IPS-18c (cell line): Measurements from ENCODE around the gene SMIM35.

Experiments
- H3K4me3 ChIP-seq: 2 replicates; pipeline ENCODE4 v1.7.0; 2013; ENCODE audit warnings: low read depth, mild to moderate bottlenecking, low read length, moderate library complexity; ENCODE audit not compliant: insufficient read depth
- H3K9me3 ChIP-seq: one replicate; pipeline ENCODE4 v1.6.1; 2013; ENCODE audit warnings: mild to moderate bottlenecking, low read length, moderate library complexity; ENCODE audit not compliant: control insufficient read depth, insufficient read depth

The SMIM35 gene

GRCh38 chr11:118052581-118053206 lies 34.1 kb downstream of the SMIM35 start:
- Histone ChIP-seq H3K4me3 (no peak overlapping the region), H3K9me3 (no peaks in the 10 kb centered on the region)

- Histone ChIP-seq H3K4me3 (no peak overlapping the region), H3K9me3 (no peaks in the 10 kb centered on the region)
Measured at GRCh38 chr11:118051611-118052461, 34.9 kb downstream of the SMIM35 start.

- Histone ChIP-seq H3K9me3 (no peaks in the 10 kb centered on the region), H3K4me3 (no peak overlapping the region)
Measured at GRCh38 chr11:118051136-118051610, 35.6 kb downstream of the SMIM35 start.

- H3K4me3 ChIP-seq = no peak overlapping the region
Measured at GRCh38 chr11:118050208-118050891, 36.4 kb downstream of the SMIM35 start.

GRCh38 chr11:118049771-118050170 lies 37.0 kb downstream of the SMIM35 start:
- Histone ChIP-seq H3K9me3 (no peaks in the 10 kb centered on the region), H3K4me3 (no peak overlapping the region)

More at GRCh38 chr11:118050208-118050891, 36.4 kb downstream of the SMIM35 start:
- H3K9me3 ChIP-seq = no peaks in the 10 kb centered on the region

- H3K4me3 ChIP-seq = no peak overlapping the region
- H3K9me3 ChIP-seq = no peaks in the 10 kb centered on the region
Measured at GRCh38 chr11:118048472-118049370, 38.0 kb downstream of the SMIM35 start.

- Histone ChIP-seq H3K4me3 (no peak overlapping the region), H3K9me3 (no peaks in the 10 kb centered on the region)
Measured at GRCh38 chr11:118047749-118048148, 39.0 kb downstream of the SMIM35 start.

- no peaks in the 10 kb centered on the region for H3K9me3 ChIP-seq
- no peak overlapping the region for H3K4me3 ChIP-seq
Measured at GRCh38 chr11:118046964-118047700, 39.6 kb downstream of the SMIM35 start.

- no peaks in the 10 kb centered on the region for H3K9me3 ChIP-seq
Measured at GRCh38 chr11:118046051-118046963, 40.5 kb downstream of the SMIM35 start.

GRCh38 chr11:118045191-118045590 lies 41.6 kb downstream of the SMIM35 start:
- Histone ChIP-seq H3K9me3 (no peaks in the 10 kb centered on the region), H3K4me3 (no peak overlapping the region)

More at GRCh38 chr11:118046051-118046963, 40.5 kb downstream of the SMIM35 start:
- H3K4me3 ChIP-seq = no peak overlapping the region

- H3K9me3 ChIP-seq = no peaks in the 10 kb centered on the region
Measured at GRCh38 chr11:118042796-118043195, 44.0 kb downstream of the SMIM35 start.

GRCh38 chr11:118042141-118042540 lies 44.6 kb downstream of the SMIM35 start:
- no peaks in the 10 kb centered on the region for H3K9me3 ChIP-seq
- H3K4me3 ChIP-seq = no peak overlapping the region

More at GRCh38 chr11:118042796-118043195, 44.0 kb downstream of the SMIM35 start:
- no peak overlapping the region for H3K4me3 ChIP-seq

- no peaks in the 10 kb centered on the region for H3K9me3 ChIP-seq
- no peak overlapping the region for H3K4me3 ChIP-seq
Measured at GRCh38 chr11:118033443-118033842, 53.3 kb downstream of the SMIM35 start.

GRCh38 chr11:118028626-118029025 lies 58.1 kb downstream of the SMIM35 start:
- no peak overlapping the region for H3K4me3 ChIP-seq
- H3K9me3 ChIP-seq = peaks cover 2% of the 10 kb centered on the region

GRCh38 chr11:118027694-118028093 lies 59.1 kb downstream of the SMIM35 start:
- H3K4me3 ChIP-seq = no peak overlapping the region
- peaks cover 2% of the 10 kb centered on the region for H3K9me3 ChIP-seq
